GM21786 (cell line): ENCODE results near the gene ARGLU1.
A peak's percentile ranks its signal among the peaks of the same experiment; 100 is the strongest.

Experiments
- ATAC-seq: cut with Tn5 transposase; IDR thresholded peaks from one replicate; pipeline ENCODE4 v1.9.1; 2021; ENCODE audit not compliant: unreplicated experiment

The ARGLU1 gene

GRCh38 chr13:106503730-106504453, 64.0 kb downstream of the ARGLU1 start:
- ATAC-seq, result no peak

- no peak for ATAC-seq
Observed at GRCh38 chr13:106503272-106503671, 64.7 kb downstream of the ARGLU1 start.

- no peak for ATAC-seq
Observed at GRCh38 chr13:106500445-106500844, 67.5 kb downstream of the ARGLU1 start.

DNA sequence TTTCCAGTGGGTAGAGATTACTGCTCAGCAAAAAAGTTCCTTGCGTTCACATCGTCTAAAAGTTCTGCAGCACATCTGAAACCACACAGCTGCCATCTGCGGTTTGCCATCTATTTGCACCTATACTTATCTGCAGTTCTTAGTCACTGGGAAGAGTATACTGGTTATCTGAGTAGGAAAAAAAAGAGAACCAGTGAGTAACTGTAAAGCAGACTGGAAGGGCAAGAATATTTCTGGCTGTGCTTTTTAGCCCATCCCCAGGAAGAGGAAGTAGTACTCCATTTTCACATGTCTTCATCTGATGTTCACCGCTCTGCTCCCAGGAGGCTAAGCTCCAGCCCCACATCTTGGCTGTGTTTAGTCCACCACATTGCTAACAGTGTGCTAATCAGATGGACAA, 68.0 kb downstream of the ARGLU1 start:
- ATAC-seq, result peak; percentile 78

DNA sequence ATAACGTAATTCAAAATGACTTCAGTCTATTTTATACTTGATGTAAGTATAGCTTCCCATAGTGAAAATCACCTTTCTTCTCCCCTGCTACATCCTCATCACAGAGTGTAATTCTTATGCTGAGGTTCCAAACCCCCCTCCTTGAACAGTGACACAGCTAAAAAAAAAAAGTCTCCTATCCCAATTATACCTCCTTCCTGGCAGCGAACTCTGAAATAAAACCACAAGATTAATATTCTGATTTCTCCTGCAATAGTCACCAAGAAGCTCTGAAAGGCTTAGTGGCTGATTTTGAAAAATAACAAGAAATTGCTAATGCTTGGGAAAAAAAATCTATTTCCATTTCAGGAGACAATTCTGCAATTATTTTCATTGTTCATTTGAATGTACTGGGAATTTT, 68.8 kb downstream of the ARGLU1 start:
- no peak for ATAC-seq

DNA sequence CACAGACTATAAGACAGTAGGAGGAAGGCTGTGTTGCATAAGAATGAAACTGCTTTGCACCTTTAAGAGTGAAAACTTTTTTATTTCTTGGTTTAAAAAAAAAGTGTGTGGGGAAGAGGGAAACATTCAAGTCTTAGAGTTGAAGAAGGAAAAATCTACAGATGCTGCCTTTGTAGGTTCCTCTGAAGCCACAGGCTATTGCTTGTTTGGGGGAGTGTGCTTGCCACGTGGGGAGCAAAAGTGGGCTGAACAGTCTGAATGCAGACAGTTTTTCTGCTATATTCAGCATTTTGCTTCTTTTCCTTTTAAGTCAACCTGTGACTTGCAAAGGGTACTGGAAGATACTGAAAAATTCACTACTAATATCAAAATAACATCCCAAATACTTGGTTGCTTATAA, 69.4 kb downstream of the ARGLU1 start:
- ATAC-seq, result no peak

DNA sequence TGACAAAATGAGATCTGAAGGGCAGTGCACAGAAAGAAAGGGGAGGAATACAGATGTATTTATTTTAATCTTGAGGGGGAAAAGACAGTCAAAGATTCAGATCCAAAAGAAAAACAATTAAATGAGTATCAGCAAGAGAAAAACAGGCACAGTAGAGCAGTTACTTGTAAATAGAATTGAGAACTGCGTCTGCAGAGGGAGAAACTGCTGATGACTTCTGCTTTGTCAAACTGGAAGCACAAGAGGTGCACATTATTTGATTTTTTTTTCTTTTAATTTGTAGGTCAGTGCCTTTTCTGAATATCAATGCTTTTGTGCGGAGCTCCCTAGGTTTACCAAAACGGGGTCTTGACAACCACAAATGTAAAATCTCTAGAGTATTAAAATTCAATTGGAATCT, 69.8 kb downstream of the ARGLU1 start:
- no peak for ATAC-seq

GRCh38 chr13:106497079-106497478, 70.9 kb downstream of the ARGLU1 start:
- no peak for ATAC-seq

DNA sequence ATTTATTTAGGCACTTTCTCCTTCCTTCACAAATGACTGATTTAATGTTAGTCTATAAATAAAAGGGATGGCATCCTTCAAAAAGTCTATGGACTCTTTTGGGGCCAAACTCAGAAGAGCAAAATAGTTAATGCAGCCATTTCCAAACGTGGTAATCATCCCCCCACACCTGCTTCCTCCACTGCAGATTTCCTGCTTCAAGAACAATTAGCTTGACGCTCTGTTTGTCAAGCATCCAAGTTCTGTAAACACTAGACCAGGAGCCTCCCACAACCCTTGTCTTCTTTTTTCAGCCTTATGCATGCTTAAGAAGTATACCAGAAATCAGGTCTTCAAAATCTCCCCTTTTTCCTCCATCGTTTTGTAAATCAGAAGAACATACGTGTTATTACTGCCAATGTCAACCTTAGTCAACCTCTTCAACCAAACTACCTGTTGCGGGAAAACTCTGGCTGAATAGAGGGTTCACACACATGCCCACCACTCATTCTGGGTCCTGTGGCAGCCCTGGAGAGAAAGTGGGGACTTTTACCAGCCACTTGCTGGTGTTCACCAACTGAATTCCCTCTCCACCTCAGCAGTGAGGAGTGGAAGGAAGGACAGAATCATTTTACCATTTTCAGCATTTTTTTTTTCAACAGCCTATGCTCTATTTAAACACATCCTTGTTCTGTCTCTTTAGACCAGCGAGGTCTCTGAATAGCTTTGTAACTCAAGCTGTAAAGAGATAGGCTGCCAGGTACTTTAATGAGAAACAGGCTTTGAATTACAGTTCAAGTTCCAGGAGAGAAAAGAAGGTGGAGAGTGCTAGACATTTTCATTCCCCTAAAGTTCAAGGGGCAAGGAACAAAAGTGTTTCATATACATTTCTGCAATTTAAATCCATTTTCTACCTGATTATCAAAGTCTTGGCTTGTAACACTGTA, 71.6 kb downstream of the ARGLU1 start:
- no peak for ATAC-seq

DNA sequence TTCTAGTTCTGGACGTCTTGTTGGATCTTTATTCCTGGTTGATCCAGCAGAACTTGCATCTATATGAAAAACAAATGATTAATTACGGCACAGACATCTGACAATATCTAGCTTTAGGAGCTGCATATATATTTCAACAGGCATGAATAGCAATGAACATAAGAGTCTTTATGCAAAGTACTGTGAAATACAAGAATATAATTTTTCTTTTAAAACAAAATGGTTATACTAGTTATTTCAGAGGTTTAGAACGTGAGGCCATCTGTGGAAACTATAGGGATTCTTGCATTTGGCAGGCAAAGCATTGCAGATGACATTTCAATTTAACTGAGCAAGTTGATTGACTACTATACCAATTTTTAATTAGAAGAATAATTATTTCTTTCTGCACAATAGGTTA, 73.0 kb downstream of the ARGLU1 start:
- no peak for ATAC-seq

- ATAC-seq, result no peak
Observed at GRCh38 chr13:106494506-106494905, 73.4 kb downstream of the ARGLU1 start.

DNA sequence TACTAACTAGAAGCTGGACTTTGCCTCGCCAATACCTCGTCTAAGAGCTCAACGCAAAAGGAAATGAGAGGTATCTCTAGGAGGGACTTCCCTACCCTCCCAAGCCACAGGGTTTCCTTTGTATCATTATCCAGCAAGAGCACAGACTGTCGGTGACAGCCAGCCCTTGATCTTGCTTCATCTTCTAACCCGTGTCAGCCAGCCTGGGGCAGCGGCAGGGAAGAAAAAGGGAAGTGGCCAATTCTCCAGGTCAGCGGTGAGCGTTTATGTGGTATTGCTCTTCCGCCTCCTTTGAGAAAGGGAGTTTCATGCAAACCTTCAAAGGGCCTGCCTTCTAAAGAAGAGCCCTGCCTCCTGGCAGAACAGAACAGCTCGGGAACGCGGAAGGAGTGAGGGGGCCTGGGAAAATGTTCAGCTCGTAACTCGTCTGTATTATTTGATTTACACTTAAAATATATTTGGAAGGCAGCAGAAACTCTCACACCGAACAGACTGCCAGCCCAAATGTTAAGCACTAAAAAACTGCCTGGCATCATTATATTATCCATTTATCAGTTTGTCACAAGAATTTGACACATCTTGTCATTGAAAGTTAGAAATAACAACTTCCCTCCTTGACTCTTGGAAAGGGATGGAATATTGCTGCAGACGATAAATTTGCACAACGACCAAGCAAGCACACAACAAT, 74.3 kb downstream of the ARGLU1 start:
- ATAC-seq, result peak; percentile 84

GRCh38 chr13:106492588-106493475, 75.1 kb downstream of the ARGLU1 start:
- ATAC-seq, result no peak

DNA sequence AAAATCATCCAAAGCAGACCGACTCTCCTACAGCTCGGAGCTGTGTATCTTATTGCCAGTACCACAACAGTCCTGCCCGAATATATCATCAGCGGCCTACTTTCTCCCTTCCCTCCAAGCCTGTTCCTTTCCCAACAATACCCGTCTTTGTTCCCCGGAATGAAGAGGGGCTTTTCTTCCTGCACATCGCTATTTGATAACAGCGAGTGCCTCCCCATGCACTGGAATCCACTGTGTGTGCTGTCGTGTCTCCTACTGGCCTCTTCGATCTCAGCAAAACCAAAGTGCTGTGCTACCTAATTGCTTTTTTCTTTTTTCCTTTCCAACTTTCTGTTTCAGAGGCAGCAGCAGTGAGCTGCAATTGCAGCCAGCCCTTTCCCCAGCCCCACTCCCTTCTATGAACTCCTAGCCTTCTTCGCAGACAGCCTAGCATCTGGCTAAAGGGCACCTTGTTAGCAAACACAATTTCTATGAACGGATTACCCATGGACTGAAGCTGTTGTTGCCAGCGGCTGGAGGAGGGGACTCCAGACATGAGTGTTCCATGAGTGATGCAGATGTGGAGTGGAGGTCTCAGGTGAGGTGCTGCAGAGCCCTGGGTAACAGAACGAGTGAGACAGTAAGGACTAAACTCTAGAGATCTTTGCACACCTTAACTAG, 75.9 kb downstream of the ARGLU1 start:
- no peak for ATAC-seq
